DOHH2 (cell line): ENCODE data around the gene SH3GLB1.

ENCODE experiments used
- CTCF ChIP-seq: fragments of 200-600 bp; sonication (generic); IDR thresholded peaks from one replicate; pipeline ENCODE4 v1.5.1; 2014; ENCODE audit warnings: antibody characterized with exemption, mild to moderate bottlenecking, low read depth, low read length; ENCODE audit not compliant: poor library complexity, severe bottlenecking
- EZH2phosphoT487 ChIP-seq: fragments of 200-600 bp; sonication (generic); IDR thresholded peaks from 2 replicates; pipeline ENCODE4 v1.6.1; 2017; ENCODE audit warnings: borderline replicate concordance, mild to moderate bottlenecking, antibody characterized with exemption, low read length, moderate library complexity, mixed read lengths

GRCh38 chr1:86703696-86704457 is 499 bp upstream of the SH3GLB1 start:
- TF ChIP-seq CTCF: no peak
- no peak for TF ChIP-seq EZH2phosphoT487
